ENCODE results near the gene ABCC2.
"Not testable (repeated sequence)": the region's sequence is repeated elsewhere in the genome, so short reads cannot be mapped to it uniquely, and the experiment has no call there.

The ABCC2 gene

DNA sequence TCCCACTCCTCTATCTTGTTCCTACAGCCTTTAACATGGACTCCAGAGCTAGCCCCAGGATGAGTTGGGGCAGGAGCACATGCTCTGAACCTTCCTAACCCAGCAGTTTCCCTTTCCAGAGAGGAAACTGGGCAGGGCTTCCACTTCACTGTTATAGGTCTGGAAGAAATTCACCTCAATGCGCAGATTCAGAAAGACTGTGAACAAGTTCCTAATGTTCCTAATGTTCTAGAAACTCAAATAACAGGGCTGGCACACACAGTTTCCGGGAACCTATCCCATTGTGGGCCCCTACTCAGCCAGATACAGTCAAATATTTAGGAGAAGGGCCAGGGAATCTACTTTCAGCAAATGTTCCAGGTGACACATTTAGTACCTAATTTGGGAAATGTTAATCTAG is 29.7 kb downstream of the ABCC2 start:
- DNase-seq = no peak

DNA sequence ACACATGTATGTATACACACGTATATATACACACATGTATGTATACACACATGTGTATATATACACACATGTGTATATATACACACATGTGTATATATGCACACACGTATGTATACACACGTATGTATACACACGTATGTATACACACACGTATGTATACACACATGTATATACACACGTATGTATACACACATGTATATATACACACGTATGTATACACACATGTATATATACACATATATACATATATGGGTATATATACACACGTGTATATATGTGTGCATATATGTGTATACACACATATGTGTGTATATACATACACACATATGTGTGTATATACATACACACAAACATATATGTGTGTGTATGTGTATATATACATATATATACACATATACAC is 31.7 kb downstream of the ABCC2 start:
- DNase-seq = no peak

DNA sequence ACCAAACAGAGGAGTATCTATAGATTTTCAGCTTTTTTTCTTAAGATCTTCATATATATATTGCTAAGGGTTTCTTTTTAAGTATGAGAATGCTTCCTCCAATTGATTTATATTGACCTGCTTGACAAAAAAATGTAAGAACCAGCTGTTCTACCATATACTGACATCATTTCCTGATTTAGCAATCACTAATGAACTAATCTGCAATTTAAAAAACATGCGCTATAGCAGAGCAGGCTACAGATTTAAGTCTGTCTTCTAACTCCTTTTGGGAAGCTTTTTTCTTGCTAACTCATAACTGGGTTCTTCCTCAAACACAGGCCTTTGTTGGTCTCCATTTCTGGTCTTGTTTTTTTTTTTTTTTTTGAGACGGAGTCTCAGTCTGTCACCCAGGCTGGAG is 33.2 kb downstream of the ABCC2 start:
- no peak for DNase-seq

DNA sequence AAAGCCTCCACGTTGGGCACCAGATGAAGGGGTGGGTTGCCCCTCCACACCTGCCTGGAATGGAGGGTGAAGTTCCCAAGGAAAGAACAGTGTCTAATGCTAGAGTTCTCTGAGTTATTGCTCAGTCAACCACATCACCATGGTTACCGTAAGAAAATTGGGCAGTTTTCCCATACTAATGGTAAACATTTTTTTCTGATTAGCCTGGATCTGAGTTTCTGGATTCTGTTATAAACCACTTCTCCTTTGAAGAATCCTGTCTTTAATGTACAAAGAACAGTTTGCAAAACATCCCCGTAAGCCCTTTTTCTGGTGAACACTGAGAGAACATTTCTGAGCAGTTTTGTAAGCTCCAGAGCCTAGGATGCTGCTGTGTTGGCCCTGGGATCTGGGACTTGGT is 45.5 kb downstream of the ABCC2 start:
- DNase-seq = peak; percentile 55

DNA sequence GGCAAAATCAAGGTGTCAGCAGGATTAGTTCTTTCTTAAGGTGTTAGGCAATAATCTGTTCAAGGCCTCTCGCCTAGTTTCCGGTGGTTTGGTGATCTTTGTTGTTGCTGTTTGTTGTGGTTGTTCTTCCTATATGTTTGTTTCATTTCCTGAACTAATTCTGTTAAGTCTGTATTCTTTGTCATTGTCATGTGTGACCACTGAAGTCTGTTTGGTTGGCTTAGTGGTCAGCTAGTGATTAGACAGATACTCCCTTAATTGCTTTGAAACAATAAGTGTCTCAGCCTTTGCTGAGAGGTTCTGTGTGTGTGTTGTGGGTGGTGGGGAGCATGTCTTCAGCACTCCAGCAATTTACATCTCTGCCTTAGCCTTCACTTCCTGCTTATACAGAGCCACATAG is 46.0 kb downstream of the ABCC2 start:
- no peak for DNase-seq

DNA sequence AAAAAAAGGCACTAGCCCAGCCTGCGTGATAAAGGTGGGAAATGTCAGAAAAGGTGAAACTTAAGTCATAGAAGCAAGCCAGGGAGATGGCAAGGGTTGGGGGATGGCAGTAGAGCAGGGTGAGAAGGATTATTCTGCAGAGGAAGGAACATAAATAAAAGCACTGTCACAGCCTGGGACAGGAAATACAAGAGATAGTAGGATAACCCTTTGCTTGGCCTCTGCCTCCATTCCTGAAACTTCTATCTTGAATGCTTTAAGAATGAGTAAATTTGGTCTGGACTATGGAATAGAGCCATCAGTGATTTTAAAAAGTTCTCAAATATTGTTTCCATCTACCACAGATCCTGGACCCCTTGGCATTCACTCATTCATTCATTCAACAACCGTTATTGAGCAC is 50.0 kb downstream of the ABCC2 start:
- DNase-seq = no peak

DNA sequence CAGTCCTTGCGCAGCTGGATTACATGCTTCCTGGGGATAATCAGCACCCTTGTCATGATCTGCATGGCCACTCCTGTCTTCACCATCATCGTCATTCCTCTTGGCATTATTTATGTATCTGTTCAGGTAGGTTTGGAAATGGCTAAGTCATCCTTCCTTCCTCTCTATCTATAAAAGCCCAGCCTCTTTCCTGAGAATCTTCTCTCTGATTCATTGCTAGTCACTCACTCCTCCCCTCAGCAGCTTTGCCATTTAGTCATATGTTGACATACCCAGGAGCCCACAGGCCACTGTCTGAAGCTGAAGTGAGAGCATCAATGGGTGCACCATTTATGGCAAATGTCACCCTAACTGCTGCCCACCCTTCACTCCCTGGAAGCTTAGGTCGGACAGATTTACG is 52.0 kb downstream of the ABCC2 start:
- peak; percentile 69 for DNase-seq

DNA sequence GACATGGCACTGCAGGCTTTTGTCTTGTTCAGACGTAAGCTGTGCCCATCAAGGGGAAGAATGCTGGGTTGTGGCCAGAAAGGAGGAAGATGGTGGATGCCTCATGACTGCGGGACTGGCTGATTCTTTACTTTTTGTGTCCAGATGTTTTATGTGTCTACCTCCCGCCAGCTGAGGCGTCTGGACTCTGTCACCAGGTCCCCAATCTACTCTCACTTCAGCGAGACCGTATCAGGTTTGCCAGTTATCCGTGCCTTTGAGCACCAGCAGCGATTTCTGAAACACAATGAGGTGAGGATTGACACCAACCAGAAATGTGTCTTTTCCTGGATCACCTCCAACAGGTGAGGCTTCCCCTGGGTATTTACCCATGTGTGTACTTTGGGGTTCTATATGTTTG is 53.5 kb downstream of the ABCC2 start:
- DNase-seq = no peak

DNA sequence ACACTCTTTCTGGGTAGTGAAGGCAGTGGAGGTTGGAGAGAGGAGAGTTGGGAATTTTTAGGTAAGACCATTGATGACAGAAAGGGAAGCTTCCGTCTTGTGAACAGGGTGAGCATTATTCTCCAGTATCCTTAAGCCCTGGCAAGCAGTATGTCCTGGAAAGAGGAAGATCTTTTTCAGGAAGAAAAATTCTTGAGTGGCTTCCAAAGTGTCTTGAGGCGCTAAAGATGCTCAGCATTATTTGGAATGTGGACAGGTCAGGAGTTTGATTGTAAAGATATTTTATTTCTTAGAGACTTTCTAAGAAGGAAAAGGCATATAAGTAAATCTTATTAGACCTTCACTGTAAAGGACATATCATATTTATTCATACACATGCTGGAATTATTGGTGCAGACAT is 54.3 kb downstream of the ABCC2 start:
- no peak for DNase-seq

DNA sequence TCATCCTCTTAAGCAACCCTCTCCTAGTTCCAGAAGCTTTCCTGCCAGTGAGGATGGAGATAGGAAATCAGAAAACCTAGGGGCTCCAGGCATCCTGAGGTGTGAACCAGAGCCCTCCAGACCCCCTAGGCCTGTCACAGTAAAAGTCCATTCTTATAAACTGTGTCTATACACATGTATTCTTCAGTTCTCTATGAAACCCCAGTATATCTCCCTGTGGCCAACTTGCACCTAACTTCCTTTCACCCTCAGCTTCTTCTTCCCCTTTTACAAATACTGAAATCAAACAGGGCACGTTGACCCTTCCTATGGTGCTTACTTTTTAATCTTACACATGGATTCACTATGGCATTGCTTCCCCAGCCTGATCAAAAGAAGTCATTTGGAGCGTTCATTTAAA is 58.4 kb downstream of the ABCC2 start:
- not testable (repeated sequence) for DNase-seq

DNA sequence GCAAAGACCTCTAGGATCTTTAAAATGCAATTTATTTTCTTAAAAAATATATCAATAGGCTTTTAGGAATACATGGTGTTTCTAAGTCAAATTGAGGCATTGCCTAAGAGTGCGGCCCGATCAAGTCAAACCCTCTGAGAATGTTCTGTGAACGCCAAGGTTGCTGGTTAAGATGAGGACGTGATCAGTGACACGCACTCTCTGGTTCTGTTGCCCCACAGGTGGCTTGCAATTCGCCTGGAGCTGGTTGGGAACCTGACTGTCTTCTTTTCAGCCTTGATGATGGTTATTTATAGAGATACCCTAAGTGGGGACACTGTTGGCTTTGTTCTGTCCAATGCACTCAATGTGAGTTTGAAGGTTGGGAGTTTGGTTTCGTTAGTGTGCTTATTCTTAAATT is 59.3 kb downstream of the ABCC2 start:
- no peak for DNase-seq

DNA sequence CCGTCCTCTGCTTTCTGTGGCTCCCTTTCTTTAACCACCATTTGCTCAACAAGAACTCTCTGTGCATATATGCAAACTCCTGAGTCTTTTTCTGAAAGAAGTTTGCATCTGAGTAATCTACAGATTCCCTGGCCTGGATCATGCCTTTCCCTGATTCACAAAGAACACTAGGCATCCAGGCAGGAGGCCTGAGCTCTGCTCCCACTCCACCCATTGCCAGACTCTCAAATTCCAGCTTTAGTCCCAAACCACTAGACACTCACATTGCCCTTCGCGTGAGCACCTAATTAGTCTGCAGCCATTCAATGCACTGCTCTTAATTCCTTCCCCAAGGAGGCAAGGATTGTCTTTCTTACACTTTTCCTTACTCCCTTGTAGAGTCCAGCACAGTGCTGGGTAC is 60.9 kb downstream of the ABCC2 start:
- DNase-seq = peak; percentile 37

DNA sequence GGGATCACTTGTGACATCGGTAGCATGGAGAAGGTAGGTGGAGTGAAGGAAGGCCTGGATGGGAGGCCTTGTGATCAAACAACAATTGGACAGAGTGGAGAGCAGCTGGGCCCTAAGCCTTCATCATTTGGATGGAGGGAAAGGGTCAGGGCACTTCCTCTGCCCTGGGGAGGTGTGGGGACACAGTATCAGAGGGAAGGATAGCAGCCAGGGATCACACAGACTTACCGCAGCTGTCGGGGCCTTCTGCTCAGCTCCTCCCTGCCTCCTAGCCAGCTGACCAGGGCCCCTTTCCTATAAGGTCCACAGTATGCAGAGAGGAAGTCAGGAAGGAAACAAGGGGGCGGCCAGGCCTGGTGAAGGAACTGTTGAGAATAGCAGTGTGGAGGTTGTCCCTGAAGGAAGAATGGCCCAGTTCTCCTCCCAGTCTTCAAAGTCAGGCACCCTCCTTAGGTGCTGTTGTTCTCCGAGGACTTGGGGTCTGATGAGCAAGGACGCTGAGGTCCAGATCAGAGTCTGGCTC is 62.1 kb downstream of the ABCC2 start:
- DNase-seq = no peak

DNA sequence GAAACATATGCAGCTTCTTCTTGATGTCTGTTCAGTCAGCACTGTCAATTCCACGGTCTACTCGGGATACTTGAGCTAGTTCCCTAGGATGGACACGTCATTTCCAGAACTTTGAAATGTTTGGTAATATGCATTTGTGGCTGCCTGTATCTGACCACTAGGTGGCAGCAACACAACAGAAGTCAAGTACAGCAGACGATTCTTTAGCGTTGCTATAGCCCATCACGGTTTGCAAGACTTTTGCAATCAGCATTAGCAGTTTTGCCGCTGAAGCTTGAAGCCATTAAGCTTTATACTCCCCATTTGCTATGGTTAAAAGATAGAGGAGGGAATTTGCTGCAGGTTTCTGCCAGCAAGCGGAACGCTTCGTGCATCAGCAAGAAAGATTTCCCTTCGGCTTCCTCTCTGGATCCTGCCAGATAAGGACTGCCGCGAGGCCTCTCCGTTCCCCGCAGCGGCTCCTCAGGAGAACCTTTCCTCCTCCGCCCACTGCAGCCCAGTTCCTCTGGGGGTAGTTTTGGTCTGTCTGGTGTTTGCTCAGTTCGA is 63.5 kb downstream of the ABCC2 start:
- DNase-seq = peak; percentile 92

DNA sequence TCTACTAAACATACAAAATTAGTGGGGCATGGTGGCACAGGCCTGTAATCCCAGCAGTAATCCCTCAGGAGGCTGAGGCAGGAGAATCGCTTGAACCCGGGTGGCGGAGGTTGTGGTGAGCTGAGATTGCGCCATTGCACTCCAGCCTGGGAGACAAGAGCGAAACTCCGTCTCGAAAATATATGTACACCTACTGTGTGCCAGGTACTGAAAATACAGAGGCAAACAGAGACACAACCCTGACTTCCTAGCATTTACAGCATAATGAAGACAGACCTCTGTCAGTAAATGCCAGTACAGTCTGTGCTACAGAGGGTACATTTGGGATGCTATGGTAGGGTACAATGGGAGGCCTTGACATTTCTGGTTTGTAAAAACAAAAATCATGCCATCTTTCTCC is 66.6 kb downstream of the ABCC2 start:
- no peak for DNase-seq

DNA sequence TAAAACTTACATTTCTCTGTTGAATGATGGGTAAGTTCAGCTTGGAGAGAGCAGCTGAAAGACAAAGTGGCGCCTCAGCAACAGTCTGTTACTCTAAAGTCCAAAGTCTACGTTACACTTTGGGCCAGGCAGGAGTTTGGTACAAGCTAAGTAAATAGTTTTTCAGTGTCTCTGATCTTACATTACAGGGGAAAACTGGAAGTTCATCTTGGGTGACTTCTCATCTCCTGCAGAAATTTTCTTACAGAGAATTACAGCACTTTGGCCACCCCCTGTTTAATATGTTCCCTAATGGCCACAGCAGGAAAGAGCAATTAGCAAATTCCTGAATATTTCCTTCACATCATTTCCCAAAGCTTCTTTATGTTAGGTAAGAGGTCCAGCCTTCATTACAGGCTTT is 67.1 kb downstream of the ABCC2 start:
- no peak for DNase-seq

DNA sequence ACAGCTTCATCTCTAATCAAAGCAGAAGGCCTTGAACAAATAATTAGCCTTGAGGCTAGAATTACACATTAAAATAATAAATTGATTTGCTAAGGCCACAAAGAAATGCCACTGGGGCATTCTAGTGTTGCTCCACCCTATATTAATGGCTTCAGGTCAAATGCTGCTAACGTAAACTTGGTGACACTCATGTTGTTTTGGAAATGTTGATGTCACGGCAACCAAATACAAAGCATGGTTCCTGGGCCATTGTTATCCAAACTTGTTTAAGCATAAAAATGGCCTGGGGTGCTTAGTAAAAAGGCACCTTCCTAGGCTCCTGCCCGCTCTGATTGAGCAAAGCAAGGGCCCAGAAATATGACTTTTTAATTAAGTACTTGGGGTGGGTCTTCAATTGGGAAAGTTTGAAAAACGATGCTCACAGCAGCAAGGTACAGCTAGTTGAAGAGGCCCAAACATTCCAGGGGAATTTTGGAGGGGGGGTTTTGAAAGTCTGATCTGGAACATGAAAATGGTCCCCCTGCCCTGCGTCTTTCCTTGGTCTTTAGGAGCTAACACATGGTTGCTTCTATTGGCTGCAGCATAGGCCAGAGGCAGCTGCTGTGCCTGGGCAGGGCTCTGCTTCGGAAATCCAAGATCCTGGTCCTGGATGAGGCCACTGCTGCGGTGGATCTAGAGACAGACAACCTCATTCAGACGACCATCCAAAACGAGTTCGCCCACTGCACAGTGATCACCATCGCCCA is 67.8 kb downstream of the ABCC2 start:
- DNase-seq = no peak

DNA sequence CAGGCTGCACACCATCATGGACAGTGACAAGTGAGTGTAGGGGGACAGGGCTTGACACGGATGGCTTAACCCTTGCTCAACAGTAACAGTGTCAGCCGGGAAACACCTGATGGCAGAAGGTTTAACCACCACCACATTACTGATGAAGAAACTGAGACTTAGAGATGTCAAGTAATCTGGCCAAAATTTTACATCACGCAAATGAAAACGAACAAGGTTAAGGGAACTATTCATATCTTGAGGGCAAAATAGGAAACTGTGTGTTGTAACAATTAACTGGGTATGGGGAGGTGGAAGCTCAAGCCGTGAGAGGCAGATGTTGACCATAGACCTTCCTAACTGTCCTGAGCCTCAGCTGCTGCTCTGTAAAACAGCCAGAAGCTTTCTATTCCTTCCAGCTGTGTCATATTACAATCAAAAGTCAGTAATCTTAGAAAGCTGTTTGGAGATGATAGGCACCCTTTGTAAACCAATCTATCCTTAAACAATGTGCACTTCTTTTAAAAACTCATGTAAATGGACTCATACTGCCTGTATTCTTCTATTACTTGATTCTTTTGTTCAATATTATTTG is 68.4 kb downstream of the ABCC2 start:
- DNase-seq = no peak

DNA sequence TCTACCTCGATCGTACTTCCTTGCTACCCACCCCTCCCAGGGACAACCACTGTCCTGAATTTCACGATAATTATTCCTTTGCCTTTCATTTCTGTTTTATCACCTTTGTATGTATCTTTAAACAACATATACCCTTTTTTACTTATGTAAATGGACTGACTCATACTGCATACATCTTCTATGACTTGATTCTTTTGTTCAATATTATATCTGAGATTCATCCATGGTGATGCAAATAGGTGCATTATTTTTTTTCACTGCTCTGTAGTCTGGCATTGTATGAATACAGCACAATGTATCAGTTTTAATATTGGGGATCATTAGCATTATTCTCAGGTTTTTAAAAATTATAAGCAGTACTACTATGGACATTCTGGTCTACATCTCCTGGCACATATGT is 69.4 kb downstream of the ABCC2 start:
- DNase-seq = no peak

DNA sequence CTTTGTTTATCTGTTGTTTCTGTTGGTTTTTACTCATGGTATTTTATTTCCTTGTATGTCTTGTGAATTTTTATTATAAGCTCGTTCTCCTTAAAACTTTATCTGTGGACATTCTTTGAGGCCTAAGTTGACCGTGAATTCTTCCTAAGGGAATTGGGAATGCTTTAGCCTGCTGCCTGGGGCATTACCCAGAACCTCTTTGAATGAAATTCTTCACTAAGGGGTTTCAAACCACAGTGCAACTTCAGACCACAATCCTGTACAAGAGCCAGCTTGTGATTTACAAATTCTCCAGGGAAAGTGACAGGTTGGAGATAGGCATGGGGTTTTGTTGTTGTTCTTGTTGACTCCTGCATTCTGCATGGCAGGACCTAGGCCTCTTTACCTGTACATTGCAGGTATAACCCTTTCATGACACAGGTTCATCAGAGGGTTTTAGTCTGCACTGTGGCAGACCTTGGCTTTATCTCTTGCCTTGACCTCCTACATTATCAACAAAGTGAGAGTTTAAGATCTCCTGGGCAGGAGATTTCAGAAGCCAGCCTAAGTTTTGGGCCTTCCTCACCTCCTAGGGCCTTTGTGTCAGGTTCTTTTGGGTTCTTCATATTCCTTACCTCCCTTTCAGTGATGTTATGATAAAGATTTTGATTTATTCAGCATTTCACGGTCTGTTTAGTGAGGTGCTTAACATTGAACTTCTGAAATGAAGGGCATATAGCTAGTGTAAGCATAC is 70.2 kb downstream of the ABCC2 start:
- DNase-seq = no peak

DNA sequence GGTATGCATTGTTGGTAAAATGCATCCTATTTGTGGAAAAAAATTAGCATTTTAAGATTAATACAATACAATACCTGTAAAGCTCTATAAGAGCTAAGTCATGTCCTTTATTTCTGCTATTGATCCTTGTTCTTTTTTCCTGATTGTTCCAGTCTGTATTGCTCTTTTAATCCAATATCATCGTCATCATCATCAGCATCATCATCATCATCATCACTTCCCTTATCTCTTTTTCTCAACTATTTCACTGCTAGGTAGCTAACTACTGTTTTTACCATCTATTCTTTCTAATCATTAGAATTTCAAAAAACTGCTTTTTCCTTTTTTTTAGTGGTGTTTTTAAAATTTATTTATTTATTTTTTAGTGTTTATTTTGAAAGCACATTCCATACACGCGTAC is 71.2 kb downstream of the ABCC2 start:
- DNase-seq = no peak

DNA sequence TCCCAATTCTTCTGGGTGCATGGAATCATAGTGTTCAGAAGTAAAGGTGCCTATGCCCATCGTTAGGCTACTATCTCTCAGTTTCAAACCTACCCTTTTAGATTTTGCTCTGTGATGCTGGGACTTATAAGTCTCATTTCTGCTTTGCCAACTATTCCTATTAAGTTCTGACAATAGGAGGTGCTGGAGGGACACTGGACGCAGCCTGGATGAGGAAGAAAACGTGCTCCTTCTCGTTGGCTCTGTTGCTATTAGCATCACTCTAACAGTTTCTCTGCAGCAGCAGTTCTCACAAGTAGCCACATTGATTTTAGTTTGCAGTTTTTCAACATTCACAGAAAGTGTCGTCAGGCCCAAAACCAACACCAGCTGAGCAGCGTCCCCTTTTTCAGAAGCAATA is 72.4 kb downstream of the ABCC2 start:
- DNase-seq = peak; percentile 78

DNA sequence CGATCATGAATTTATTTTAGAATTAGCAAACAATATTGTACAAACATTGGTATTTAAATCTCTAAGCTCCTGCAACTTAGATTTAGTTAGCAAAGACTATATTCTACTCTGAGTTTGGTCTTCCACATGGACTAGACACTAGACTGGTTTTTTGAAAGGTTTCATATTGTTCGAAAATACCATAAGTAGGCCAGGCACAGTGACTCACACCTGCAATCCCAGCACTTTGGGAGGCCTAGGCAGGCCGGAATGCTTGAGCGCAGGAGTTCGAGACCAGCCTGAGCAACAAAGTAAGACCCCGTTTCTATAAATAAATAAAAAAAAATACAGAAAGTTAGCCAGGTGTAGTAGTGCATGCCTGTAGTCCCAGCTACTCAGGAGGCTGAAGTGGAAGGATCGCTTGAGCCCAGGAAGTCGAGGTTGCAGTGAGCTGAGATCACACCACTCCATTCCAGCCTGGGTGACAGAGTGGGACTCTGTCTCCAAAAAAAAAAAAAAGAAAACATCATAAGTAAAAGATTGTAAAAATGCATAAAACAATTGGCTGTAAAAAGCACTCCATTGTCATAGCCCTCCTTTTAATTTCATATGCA is 73.1 kb downstream of the ABCC2 start:
- no peak for DNase-seq

DNA sequence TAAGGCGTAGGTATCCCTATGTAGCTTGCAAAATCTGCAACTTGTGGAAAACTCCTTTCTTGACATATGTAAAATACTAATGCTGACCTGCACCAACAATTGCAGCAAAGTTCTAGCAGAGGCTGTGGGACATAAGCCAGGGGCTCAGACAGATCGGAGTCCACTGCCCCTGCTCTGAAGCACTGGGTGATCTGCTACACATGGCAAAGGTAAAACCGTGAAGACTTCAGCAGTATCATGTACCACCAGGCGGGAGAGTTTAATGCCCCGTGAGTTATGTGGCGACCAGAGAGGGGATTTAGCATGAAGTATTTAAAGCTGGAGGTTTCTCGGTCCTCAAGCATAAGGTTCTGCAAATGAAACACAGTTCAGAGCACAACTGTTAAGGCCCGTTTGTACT is 76.4 kb downstream of the ABCC2 start:
- DNase-seq = no peak
